ENCODE measurements around the gene ARHGAP12. TPM values are rescaled to one million over a fixed set of nuclear protein-coding genes. Genes with fewer than 3 reads are reported as not detected.

Gene ARHGAP12
- total RNA-seq, 2 donors from 2014 or later, result 34.3 to 44.9 TPM

- WGBS, result 95% methylated on average over 2 of the region's 2 CpGs
- Histone ChIP-seq H3K4me3 (no peak overlapping the region), H3K9me3 (no peaks in the 10 kb centered on the region), H3K36me3 (no peaks in the 10 kb centered on the region), H3K27ac (no peak overlapping the region), H3K27me3 (replicated peaks; ENCODE audit: insufficient read depth) (no peaks in the 10 kb centered on the region), H3K4me1 (replicated peaks) (no peaks in the 10 kb centered on the region)
- no peak for TF ChIP-seq POLR2AphosphoS5 (IDR thresholded peaks at IDR 0.05)
- no peak for TF ChIP-seq CTCF (IDR thresholded peaks at IDR 0.05)
- TF ChIP-seq POLR2A (IDR thresholded peaks at IDR 0.05), result no peak
- intact Hi-C loops (cut with DNase I), result no loop called here
- no peak for DNase-seq (ENCODE audit: low spot score)
These were observed 26.0 kb upstream of the ARHGAP12 start for GRCh38 chr10:31954410-31955191.

GRCh38 chr10:31953480-31953879, 24.8 kb upstream of the ARHGAP12 start:
- Histone ChIP-seq H3K27ac (no peak overlapping the region), H3K27me3 (replicated peaks; ENCODE audit: insufficient read depth) (no peaks in the 10 kb centered on the region), H3K4me3 (no peak overlapping the region), H3K9me3 (no peaks in the 10 kb centered on the region), H3K4me1 (replicated peaks) (no peaks in the 10 kb centered on the region), H3K36me3 (no peaks in the 10 kb centered on the region)
- 44% methylated on average over 2 of the region's 2 CpGs for WGBS
- intact Hi-C loops (cut with DNase I), result no loop called here
- DNase-seq (ENCODE audit: low spot score), result no peak
- TF ChIP-seq POLR2A (IDR thresholded peaks at IDR 0.05) (no peak), CTCF (IDR thresholded peaks at IDR 0.05) (no peak), POLR2AphosphoS5 (IDR thresholded peaks at IDR 0.05) (no peak)

- no peak overlapping the region for H3K4me3 ChIP-seq
- no peak overlapping the region for H3K27ac ChIP-seq
- intact Hi-C loops (cut with DNase I), result no loop called here
- H3K4me1 ChIP-seq (replicated peaks), result no peaks in the 10 kb centered on the region
- H3K36me3 ChIP-seq, result no peaks in the 10 kb centered on the region
- DNase-seq (ENCODE audit: low spot score), result no peak
- TF ChIP-seq POLR2A (IDR thresholded peaks at IDR 0.05) (no peak), CTCF (IDR thresholded peaks at IDR 0.05) (no peak), POLR2AphosphoS5 (IDR thresholded peaks at IDR 0.05) (no peak)
- H3K9me3 ChIP-seq, result no peaks in the 10 kb centered on the region
- no peaks in the 10 kb centered on the region for H3K27me3 ChIP-seq (replicated peaks; ENCODE audit: insufficient read depth)
These were observed 24.4 kb upstream of the ARHGAP12 start for GRCh38 chr10:31953080-31953479.

DNA sequence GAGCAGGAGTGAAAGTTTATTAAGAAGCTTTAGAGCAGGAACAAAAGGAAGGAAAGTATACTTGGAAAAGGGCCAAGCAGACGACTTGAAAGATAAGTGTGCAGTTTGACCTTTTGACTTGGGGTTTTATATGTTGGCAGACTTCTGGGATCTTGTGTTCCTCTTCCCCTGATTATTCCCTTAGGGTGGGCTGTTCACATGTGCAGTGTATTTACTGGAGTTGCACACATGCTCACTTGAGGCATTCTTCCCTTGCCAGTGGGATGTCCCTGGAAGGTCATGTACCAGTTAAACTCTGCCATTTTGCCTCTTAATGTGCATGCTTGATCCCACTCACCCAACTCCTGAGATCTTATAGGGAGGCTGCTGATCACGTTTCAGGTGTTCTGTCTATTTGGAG, 23.4 kb upstream of the ARHGAP12 start:
- DNase-seq (ENCODE audit: low spot score), result no peak
- no peaks in the 10 kb centered on the region for H3K27me3 ChIP-seq (replicated peaks; ENCODE audit: insufficient read depth)
- no peaks in the 10 kb centered on the region for H3K4me1 ChIP-seq (replicated peaks)
- no peaks in the 10 kb centered on the region for H3K36me3 ChIP-seq
- TF ChIP-seq POLR2A (IDR thresholded peaks at IDR 0.05) (no peak), POLR2AphosphoS5 (IDR thresholded peaks at IDR 0.05) (no peak), CTCF (IDR thresholded peaks at IDR 0.05) (no peak)
- intact Hi-C loops (cut with DNase I), result no loop called here
- no peak overlapping the region for H3K27ac ChIP-seq
- H3K4me3 ChIP-seq, result no peak overlapping the region
- H3K9me3 ChIP-seq, result no peaks in the 10 kb centered on the region
- WGBS, result 40% methylated on average over 2 of the region's 2 CpGs

DNA sequence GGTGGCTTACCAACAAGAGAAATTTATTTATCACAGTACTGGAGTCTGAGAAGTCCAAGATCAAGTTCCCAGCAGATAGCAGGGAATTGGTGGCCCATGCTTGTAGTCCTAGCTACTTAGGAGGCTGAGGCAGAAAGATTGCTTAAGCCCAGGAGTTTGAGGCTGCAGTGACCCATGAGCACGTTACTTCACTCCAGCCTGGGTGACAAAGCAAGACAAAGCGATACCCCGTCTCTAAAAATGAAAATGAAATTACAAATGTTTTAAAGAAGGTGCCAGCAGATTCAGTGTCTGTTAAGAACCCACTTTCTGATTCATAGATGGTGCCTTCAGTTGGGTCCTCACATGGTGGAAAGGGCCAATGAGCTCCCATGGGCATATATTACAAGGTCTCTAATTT, 20.6 kb upstream of the ARHGAP12 start:
- H3K27ac ChIP-seq, result no peak overlapping the region
- WGBS, result 95% methylated on average over 3 of the region's 3 CpGs
- no peaks in the 10 kb centered on the region for H3K36me3 ChIP-seq
- intact Hi-C loops (cut with DNase I), result loop anchor here (5.0 to 10.0 kb wide), 2 partner anchors 87 to 114 kb away; no protein-coding TSS in a partner anchor
- H3K27me3 ChIP-seq (replicated peaks; ENCODE audit: insufficient read depth), result no peaks in the 10 kb centered on the region
- no peaks in the 10 kb centered on the region for H3K4me1 ChIP-seq (replicated peaks)
- no peak for TF ChIP-seq POLR2A (IDR thresholded peaks at IDR 0.05)
- no peak for TF ChIP-seq CTCF (IDR thresholded peaks at IDR 0.05)
- TF ChIP-seq POLR2AphosphoS5 (IDR thresholded peaks at IDR 0.05), result no peak
- no peak for DNase-seq (ENCODE audit: low spot score)
- no peaks in the 10 kb centered on the region for H3K9me3 ChIP-seq
- H3K4me3 ChIP-seq, result no peak overlapping the region

Data from prostate gland (tissue), 2 donors.